ENCODE measurements around the gene TEX55.
A peak's percentile ranks its signal among the peaks of the same experiment; 100 is the strongest.
"Not testable (repeated sequence)": the region's sequence is repeated elsewhere in the genome, so short reads cannot be mapped to it uniquely, and the experiment has no call there.

TEX55 gene

GRCh38 chr3:119145500-119146167 lies at the start of gene TEX55:
Gene TEX55, plus strand, starts transcription at chr3:119146165. Its CDS starts 25 bp downstream, at chr3:119146190.
- DNase-seq, result peak in 1 of 2 donors; percentile 11

- DNase-seq, result no peak
These were observed 48.0 kb upstream of the TEX55 start for GRCh38 chr3:119098003-119098402.

- DNase-seq, result peak in 1 of 2 donors; percentile 37
These were observed 47.2 kb upstream of the TEX55 start for GRCh38 chr3:119098619-119099222.

- no peak for DNase-seq
These were observed 46.2 kb upstream of the TEX55 start for GRCh38 chr3:119099785-119100184.

GRCh38 chr3:119104031-119104430 lies 41.9 kb upstream of the TEX55 start:
- no peak for DNase-seq

- DNase-seq, result not testable (repeated sequence)
These were observed 27.6 kb upstream of the TEX55 start for GRCh38 chr3:119118330-119118729.

- DNase-seq, result no peak
These were observed 25.5 kb upstream of the TEX55 start for GRCh38 chr3:119120480-119120879.

- no peak for DNase-seq
These were observed 23.6 kb upstream of the TEX55 start for GRCh38 chr3:119122350-119122749.

- DNase-seq, result no peak
These were observed 20.6 kb upstream of the TEX55 start for GRCh38 chr3:119125342-119125741.

GRCh38 chr3:119125742-119126504 lies 20.0 kb upstream of the TEX55 start:
- no peak for DNase-seq

- not testable (repeated sequence) for DNase-seq
These were observed 15.7 kb upstream of the TEX55 start for GRCh38 chr3:119130291-119130690.

- DNase-seq, result not testable (repeated sequence)
These were observed 13.7 kb upstream of the TEX55 start for GRCh38 chr3:119132291-119132690.

- DNase-seq, result not testable (repeated sequence)
These were observed 6.6 kb upstream of the TEX55 start for GRCh38 chr3:119139360-119139759.

- no peak for DNase-seq
These were observed 5.5 kb upstream of the TEX55 start for GRCh38 chr3:119140466-119140865.

- no peak for DNase-seq
These were observed 851 bp upstream of the TEX55 start for GRCh38 chr3:119145128-119145499.

- DNase-seq, result no peak
These were observed 812 bp downstream of the TEX55 start for GRCh38 chr3:119146578-119147375.

- no peak for DNase-seq
These were observed 1.5 kb downstream of the TEX55 start for GRCh38 chr3:119147494-119147893.

GRCh38 chr3:119148493-119149180 lies 2.7 kb downstream of the TEX55 start:
- DNase-seq, result no peak

- no peak for DNase-seq
These were observed 3.5 kb downstream of the TEX55 start for GRCh38 chr3:119149484-119149883.

GRCh38 chr3:119156868-119157267 lies 10.9 kb downstream of the TEX55 start:
- no peak for DNase-seq

GRCh38 chr3:119157971-119158370 lies 12.0 kb downstream of the TEX55 start:
- DNase-seq, result no peak

GRCh38 chr3:119160361-119160760 lies 14.4 kb downstream of the TEX55 start:
- no peak for DNase-seq

- no peak for DNase-seq
These were observed 14.8 kb downstream of the TEX55 start for GRCh38 chr3:119160815-119161214.

Measured in activated CD4-positive, alpha-beta T cell treated with anti-CD3 and anti-CD28 coated beads for 4 hours (primary cell).